PC-3 (cell line): ENCODE measurements around the gene MSH2. TPM values are rescaled to one million over a fixed set of nuclear protein-coding genes. Genes with fewer than 3 reads are reported as not detected.

Experiments
- ATAC-seq: fragments of 200-7000 bp; cut with Tn5 transposase; 2 replicates; pipeline ENCODE4 v1.9.1; 2020; ENCODE audit warnings: mild to moderate bottlenecking, moderate library complexity
- BruUV-seq: library from RNA; stranded (reverse); fragments of 400-500 nt; replicated peaks from 2 replicates; lab custom pipeline; 2021; lab: Mats Ljungman, UMichigan
- CTCF ChIA-PET: fragments of 300-600 bp; sonication (Branson Sonifier 250); formaldehyde crosslinking; loops from one replicate; lab custom pipeline; 2022; ENCODE audit warnings: antibody characterized with exemption; lab: Charles Lee
- POLR2A ChIA-PET: fragments of 300-600 bp; sonication (Branson Sonifier 250); formaldehyde crosslinking; loops from one replicate; lab custom pipeline; 2022; ENCODE audit warnings: antibody characterized with exemption; ENCODE audit not compliant: unreplicated experiment; lab: Charles Lee
- DNase-seq: peaks from one replicate; pipeline ENCODE4 v3.0.0-alpha.2; 2015
- H2AFZ ChIP-seq: fragments of 300-600 bp; sonication (generic); 2 replicates; pipeline ENCODE4 v1.6.0; 2016; ENCODE audit warnings: antibody characterized with exemption, low read length
- H3F3A ChIP-seq: fragments of 300-600 bp; sonication (generic); one replicate; pipeline ENCODE4 v1.6.0; 2017; ENCODE audit warnings: antibody characterized with exemption, low read length, control low read depth, mild to moderate bottlenecking; ENCODE audit not compliant: unreplicated experiment
- H3K27ac ChIP-seq: fragments of 300-600 bp; sonication (generic); 2 replicates; pipeline ENCODE4 v1.5.1; 2016; ENCODE audit warnings: mild to moderate bottlenecking, low read length
- H3K27me3 ChIP-seq: fragments of 300-600 bp; sonication (generic); 2 replicates; pipeline ENCODE4 v1.6.1; 2016; ENCODE audit warnings: low read length, mixed read lengths
- H3K36me3 ChIP-seq: fragments of 300-600 bp; sonication (generic); 2 replicates; pipeline ENCODE4 v1.6.1; 2016; ENCODE audit warnings: low read depth, mixed run types, low read length, mixed read lengths
- H3K4me1 ChIP-seq: fragments of 300-600 bp; sonication (generic); 2 replicates; pipeline ENCODE4 v1.5.1; 2016; ENCODE audit warnings: low read length; ENCODE audit not compliant: insufficient read depth
- H3K4me2 ChIP-seq: fragments of 300-600 bp; sonication (generic); 2 replicates; pipeline ENCODE4 v1.6.0; 2016; ENCODE audit warnings: low read length
- H3K4me3 ChIP-seq: fragments of 300-600 bp; sonication (generic); 2 replicates; pipeline ENCODE4 v1.5.1; 2016; ENCODE audit warnings: mild to moderate bottlenecking, low read length, mixed read lengths
- H3K79me2 ChIP-seq: fragments of 300-600 bp; sonication (generic); 2 replicates; pipeline ENCODE4 v1.6.1; 2017; ENCODE audit warnings: low read length, mixed read lengths
- H3K9ac ChIP-seq: fragments of 300-600 bp; sonication (generic); 2 replicates; pipeline ENCODE4 v1.6.0; 2016; ENCODE audit warnings: mild to moderate bottlenecking, low read length
- H3K9me2 ChIP-seq: fragments of 300-600 bp; sonication (generic); replicated peaks from 2 replicates; pipeline ENCODE4 v1.6.1; 2016; ENCODE audit warnings: mixed run types, low read length, mixed read lengths
- H3K9me3 ChIP-seq: fragments of 300-600 bp; sonication (generic); 2 replicates; pipeline ENCODE4 v1.6.1; 2016; ENCODE audit warnings: low read length, mixed read lengths
- H4K20me1 ChIP-seq: fragments of 300-600 bp; sonication (generic); 2 replicates; pipeline ENCODE4 v1.6.1; 2016; ENCODE audit warnings: low read length, mixed read lengths
- EZH2 ChIP-seq: fragments of 300-600 bp; sonication (generic); IDR thresholded peaks from one replicate; pipeline ENCODE4 v1.6.1; 2017; ENCODE audit warnings: antibody characterized with exemption, mild to moderate bottlenecking, low read length; ENCODE audit not compliant: unreplicated experiment
- EZH2phosphoT487 ChIP-seq: fragments of 300-600 bp; sonication (generic); IDR thresholded peaks from 2 replicates; pipeline ENCODE4 v1.6.1; 2018; ENCODE audit warnings: mild to moderate bottlenecking, antibody characterized with exemption, low read length, borderline replicate concordance
- intact Hi-C: fragments of 100-400 bp; cut with micrococcal nuclease; formaldehyde crosslinking; loops from 2 replicates; pipeline ENCODE4 v1.9.0; 2023
- total RNA-seq: library from RNA; depleted of rRNA; stranded (reverse); fragments of >200 nt; gene quantifications from 2 replicates; pipeline ENCODE4 v1.2.3, GENCODE V29; 2014
- TF ChIP-seq, protein P1 (sequence below): fragments of 300-600 bp; sonication (generic); conservative IDR thresholded peaks from 2 replicates; pipeline ENCODE4 v1.5.1; 2017; ENCODE audit warnings: antibody characterized with exemption, low read depth, mild to moderate bottlenecking, low read length

The MSH2 gene
- total RNA-seq, 1 experiment from 2014 or later: 70.7 TPM

GRCh38 chr2:47518497-47519146, 115.7 kb downstream of the MSH2 start:
- ChIA-PET CTCF (no interaction called here), POLR2A (no interaction called here)
- Histone ChIP-seq H3K9ac (no peak overlapping the region), H3K4me3 (no peak overlapping the region), H3K4me1 (peaks cover 5% of the 10 kb centered on the region; the same call in 1 of the 2 replicates), H3K36me3 (no peaks in the 10 kb centered on the region), H3K9me3 (no peaks in the 10 kb centered on the region), H3F3A (no peaks in the 10 kb centered on the region), H3K27ac (no peak overlapping the region), H3K9me2 (no peaks in the 10 kb centered on the region), H3K79me2 (no peaks in the 10 kb centered on the region), H4K20me1 (no peaks in the 10 kb centered on the region), H3K27me3 (no peaks in the 10 kb centered on the region), H3K4me2 (no peak overlapping the region), H2AFZ (no peak overlapping the region)
- ATAC-seq (no peak), DNase-seq (no peak)
- intact Hi-C loops: no loop called here
- TF ChIP-seq, protein P1, sequence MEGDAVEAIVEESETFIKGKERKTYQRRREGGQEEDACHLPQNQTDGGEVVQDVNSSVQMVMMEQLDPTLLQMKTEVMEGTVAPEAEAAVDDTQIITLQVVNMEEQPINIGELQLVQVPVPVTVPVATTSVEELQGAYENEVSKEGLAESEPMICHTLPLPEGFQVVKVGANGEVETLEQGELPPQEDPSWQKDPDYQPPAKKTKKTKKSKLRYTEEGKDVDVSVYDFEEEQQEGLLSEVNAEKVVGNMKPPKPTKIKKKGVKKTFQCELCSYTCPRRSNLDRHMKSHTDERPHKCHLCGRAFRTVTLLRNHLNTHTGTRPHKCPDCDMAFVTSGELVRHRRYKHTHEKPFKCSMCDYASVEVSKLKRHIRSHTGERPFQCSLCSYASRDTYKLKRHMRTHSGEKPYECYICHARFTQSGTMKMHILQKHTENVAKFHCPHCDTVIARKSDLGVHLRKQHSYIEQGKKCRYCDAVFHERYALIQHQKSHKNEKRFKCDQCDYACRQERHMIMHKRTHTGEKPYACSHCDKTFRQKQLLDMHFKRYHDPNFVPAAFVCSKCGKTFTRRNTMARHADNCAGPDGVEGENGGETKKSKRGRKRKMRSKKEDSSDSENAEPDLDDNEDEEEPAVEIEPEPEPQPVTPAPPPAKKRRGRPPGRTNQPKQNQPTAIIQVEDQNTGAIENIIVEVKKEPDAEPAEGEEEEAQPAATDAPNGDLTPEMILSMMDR: no peak
- TF ChIP-seq EZH2 (no peak), EZH2phosphoT487 (no peak)
- BruUV-seq: no TSS peak

GRCh38 chr2:47519147-47519537, 116.2 kb downstream of the MSH2 start:
- CTCF ChIA-PET: no interaction called here
- intact Hi-C loops: no loop called here
- POLR2A ChIA-PET: no interaction called here
- Histone ChIP-seq H3K36me3 (no peaks in the 10 kb centered on the region), H4K20me1 (no peaks in the 10 kb centered on the region), H3K9ac (no peak overlapping the region), H3K4me2 (no peak overlapping the region), H3K27me3 (no peaks in the 10 kb centered on the region), H3K4me1 (peaks cover 5% of the 10 kb centered on the region; the same call in 1 of the 2 replicates), H3K79me2 (no peaks in the 10 kb centered on the region), H3K4me3 (no peak overlapping the region), H3K27ac (no peak overlapping the region), H3K9me2 (no peaks in the 10 kb centered on the region), H2AFZ (no peak overlapping the region), H3K9me3 (no peaks in the 10 kb centered on the region), H3F3A (no peaks in the 10 kb centered on the region)
- TF ChIP-seq EZH2 (no peak), EZH2phosphoT487 (no peak)
- TF ChIP-seq, protein P1: no peak
- no TSS peak for BruUV-seq
- ATAC-seq (no peak), DNase-seq (no peak)

DNA sequence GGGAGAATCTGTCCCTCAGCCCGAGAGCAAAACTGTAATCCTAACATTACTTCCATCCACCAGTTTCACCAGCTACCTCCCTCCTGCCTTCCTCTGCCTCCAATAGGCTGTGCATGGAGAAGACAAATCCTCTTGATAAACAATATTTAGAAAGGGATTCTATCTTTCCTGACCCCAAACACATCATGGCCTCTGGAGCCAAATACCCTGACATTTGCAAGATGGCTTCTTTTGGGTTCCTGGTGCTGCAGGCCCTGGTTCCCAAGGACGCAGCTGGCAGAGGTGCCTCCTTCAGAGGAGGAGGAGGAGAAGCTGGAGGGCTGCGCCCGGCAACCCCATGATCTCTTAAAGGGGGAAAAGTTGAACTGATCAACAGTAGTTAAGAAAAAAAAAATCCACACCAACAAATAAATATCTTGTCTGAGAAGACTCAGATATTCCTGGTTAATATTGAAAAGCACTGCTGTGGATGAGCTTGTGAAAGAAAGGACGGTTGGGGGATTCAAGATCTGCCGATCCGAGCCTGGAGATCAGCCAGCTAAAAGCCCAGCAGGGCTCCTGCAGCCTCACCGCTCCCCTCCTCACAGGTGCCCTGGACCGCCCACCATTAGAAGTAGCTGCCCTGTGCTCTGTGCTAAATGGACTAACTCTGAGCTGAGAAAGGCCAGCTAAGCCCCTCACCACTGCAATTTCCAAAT, 116.8 kb downstream of the MSH2 start:
- Histone ChIP-seq H4K20me1 (no peaks in the 10 kb centered on the region), H3K27ac (no peak overlapping the region), H3K9me3 (no peaks in the 10 kb centered on the region), H3K4me2 (peak overlapping the region; percentile 83), H3K9ac (no peak overlapping the region), H3K27me3 (no peaks in the 10 kb centered on the region), H3K4me1 (peaks cover 5% of the 10 kb centered on the region; the same call in 1 of the 2 replicates), H3K36me3 (no peaks in the 10 kb centered on the region), H2AFZ (0 out of 2 replicates have a peak overlapping the region, but pooled peaks have one; percentile 83), H3K9me2 (no peaks in the 10 kb centered on the region), H3K4me3 (no peak overlapping the region), H3K79me2 (no peaks in the 10 kb centered on the region), H3F3A (no peaks in the 10 kb centered on the region)
- TF ChIP-seq EZH2phosphoT487: no peak
- TF ChIP-seq, protein P1: no peak
- no peak for TF ChIP-seq EZH2
- intact Hi-C loops: no loop called here
- ChIA-PET CTCF (no interaction called here), POLR2A (no interaction called here)
- TSS peak; percentile 44 for BruUV-seq
- no peak for ATAC-seq
- no peak for DNase-seq
